ENCODE results near the gene ERRFI1. TPM values are rescaled to one million over a fixed set of nuclear protein-coding genes. Genes with fewer than 3 reads are reported as not detected.

ERRFI1 gene
- total and polyA plus RNA-seq, 2 experiments from 2014 or later, result 29.7 to 50.8 TPM

DNA sequence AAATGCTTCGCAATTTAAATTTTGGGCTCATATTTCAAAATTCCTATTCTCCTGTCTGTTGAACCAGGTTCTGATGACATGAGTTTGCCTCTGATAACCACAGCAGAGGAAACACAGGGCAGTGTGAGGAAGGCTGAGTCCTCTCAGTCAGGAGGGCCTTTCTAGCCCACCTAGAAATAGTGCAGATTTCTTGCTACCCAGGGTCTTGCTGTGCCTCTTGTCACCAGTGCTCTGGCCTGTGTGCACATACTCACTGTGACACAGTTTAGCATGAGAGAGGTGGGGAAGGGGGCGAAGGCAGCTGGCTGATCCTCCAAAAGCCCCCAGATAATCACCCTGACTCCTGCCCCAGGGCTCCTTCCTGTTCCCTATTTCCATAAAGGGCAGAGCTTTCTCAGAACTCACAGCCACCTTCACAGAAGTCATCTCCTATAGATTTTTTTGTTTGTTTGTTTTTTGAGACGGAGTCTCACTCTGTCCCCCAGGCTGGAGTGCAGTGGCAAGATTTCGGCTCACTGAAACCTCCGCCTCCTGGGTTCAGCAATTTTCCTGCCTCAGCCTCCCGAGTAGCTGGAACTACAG is 23.7 kb downstream of the ERRFI1 start:
- H3K36me3 ChIP-seq (ENCODE audit: low read depth), result no peaks in the 10 kb centered on the region
- DNase-seq, result no peak
- H3K9me3 ChIP-seq (ENCODE audit: low read depth), result no peaks in the 10 kb centered on the region
- H3F3A ChIP-seq (ENCODE audit: insufficient read depth), result peaks cover 46% of the 10 kb centered on the region
- in situ Hi-C loops (cut with MboI), result no loop called here
- no peaks in the 10 kb centered on the region for H4K20me1 ChIP-seq (ENCODE audit: insufficient read depth)
- no peak overlapping the region for H2AFZ ChIP-seq
- no peak overlapping the region for H3K9ac ChIP-seq
- H3K79me2 ChIP-seq (ENCODE audit: insufficient read depth), result no peaks in the 10 kb centered on the region
- no peak for TF ChIP-seq EZH2phosphoT487 (IDR thresholded peaks at IDR 0.05; ENCODE audit: insufficient read depth, low read depth)
- no peak for TF ChIP-seq EZH2 (IDR thresholded peaks at IDR 0.05; ENCODE audit: insufficient read depth, poor library complexity, severe bottlenecking)
- H3K9me2 ChIP-seq (ENCODE audit: insufficient read depth), result no peaks in the 10 kb centered on the region
- no peak overlapping the region for H3K4me3 ChIP-seq
- H3K27ac ChIP-seq, result no peak overlapping the region
- H3K4me2 ChIP-seq (ENCODE audit: unreplicated experiment), result no peak overlapping the region
- peaks cover 38% of the 10 kb centered on the region for H3K4me1 ChIP-seq (ENCODE audit: insufficient read depth)
- WGBS, 2 experiments (ENCODE audit: low coverage in 1 of 2, low lambda C conversion rate in 2 of 2, missing lambda C conversion rate in 2 of 2), result 86 to 92% methylated on average over 6 of the region's 6 CpGs
- no peaks in the 10 kb centered on the region for H3K27me3 ChIP-seq (replicated peaks; ENCODE audit: insufficient read depth)

DNA sequence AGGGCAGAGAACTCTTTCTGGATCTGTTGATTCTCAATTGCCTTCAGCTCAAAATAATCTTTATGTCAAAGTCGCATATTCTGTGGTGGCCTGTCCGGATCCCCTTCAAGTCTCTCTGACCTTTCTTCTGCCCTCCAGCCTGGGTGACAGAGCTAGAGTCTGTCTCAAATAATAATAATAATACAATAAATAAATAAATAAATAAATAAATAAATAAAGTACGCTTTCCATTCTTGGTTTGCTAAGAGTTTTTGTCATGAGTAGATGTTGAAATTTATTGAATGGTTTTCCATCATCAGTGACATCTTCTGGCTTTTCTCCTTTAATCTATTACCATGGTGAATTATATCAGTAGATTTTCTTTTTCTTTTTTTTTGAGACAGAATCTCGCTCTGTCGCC is 30.7 kb downstream of the ERRFI1 start:
- Histone ChIP-seq H3K9me2 (ENCODE audit: insufficient read depth) (no peaks in the 10 kb centered on the region), H3K36me3 (ENCODE audit: low read depth) (no peaks in the 10 kb centered on the region), H3F3A (ENCODE audit: insufficient read depth) (peaks cover 11% of the 10 kb centered on the region; the same call in 1 of the 2 replicates), H3K4me2 (ENCODE audit: unreplicated experiment) (no peak overlapping the region), H3K9me3 (ENCODE audit: low read depth) (no peaks in the 10 kb centered on the region), H3K79me2 (ENCODE audit: insufficient read depth) (no peaks in the 10 kb centered on the region), H2AFZ (no peak overlapping the region), H3K27ac (no peak overlapping the region), H3K27me3 (replicated peaks; ENCODE audit: insufficient read depth) (no peaks in the 10 kb centered on the region), H4K20me1 (ENCODE audit: insufficient read depth) (no peaks in the 10 kb centered on the region), H3K9ac (no peak overlapping the region), H3K4me1 (ENCODE audit: insufficient read depth) (peaks cover 8% of the 10 kb centered on the region), H3K4me3 (no peak overlapping the region)
- no peak for DNase-seq
- no peak for TF ChIP-seq EZH2phosphoT487 (IDR thresholded peaks at IDR 0.05; ENCODE audit: insufficient read depth, low read depth)
- TF ChIP-seq EZH2 (IDR thresholded peaks at IDR 0.05; ENCODE audit: insufficient read depth, poor library complexity, severe bottlenecking), result no peak
- 95 to 97% methylated on average over 5 of the region's 5 CpGs for WGBS, 2 experiments (ENCODE audit: low coverage in 1 of 2, low lambda C conversion rate in 2 of 2, missing lambda C conversion rate in 2 of 2)
- in situ Hi-C loops (cut with MboI), result no loop called here

DNA sequence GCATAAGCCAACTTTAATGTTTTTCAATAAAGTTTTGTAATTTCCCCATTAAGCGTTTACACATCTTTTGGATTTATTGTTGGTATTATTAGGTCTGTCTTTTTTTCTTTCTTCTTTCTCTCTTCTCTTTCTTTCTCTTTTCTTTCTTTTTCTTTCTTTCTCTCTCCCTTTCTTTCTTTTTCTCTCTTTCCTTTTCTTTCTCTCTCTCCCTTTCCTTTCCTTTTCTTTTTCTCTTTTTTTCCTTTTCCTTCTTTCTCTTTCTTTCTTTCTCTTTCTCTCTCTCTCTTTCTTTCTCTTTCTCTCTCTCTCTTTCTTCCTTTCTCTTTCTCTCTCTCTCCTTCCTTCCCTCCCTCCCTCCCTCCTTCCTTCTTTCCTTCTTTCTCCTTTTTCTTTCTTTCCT is 31.3 kb downstream of the ERRFI1 start:
- Histone ChIP-seq H3K4me1 (ENCODE audit: insufficient read depth) (peaks cover 8% of the 10 kb centered on the region), H3K9me2 (ENCODE audit: insufficient read depth) (no peaks in the 10 kb centered on the region), H3K4me3 (no peak overlapping the region), H3F3A (ENCODE audit: insufficient read depth) (peaks cover 11% of the 10 kb centered on the region; the same call in 1 of the 2 replicates), H3K36me3 (ENCODE audit: low read depth) (no peaks in the 10 kb centered on the region), H2AFZ (no peak overlapping the region), H3K9me3 (ENCODE audit: low read depth) (no peaks in the 10 kb centered on the region), H3K27me3 (replicated peaks; ENCODE audit: insufficient read depth) (no peaks in the 10 kb centered on the region), H3K9ac (no peak overlapping the region), H4K20me1 (ENCODE audit: insufficient read depth) (no peaks in the 10 kb centered on the region), H3K27ac (peak overlapping the region; percentile 43; the same call in 1 of the 2 replicates), H3K79me2 (ENCODE audit: insufficient read depth) (no peaks in the 10 kb centered on the region), H3K4me2 (ENCODE audit: unreplicated experiment) (no peak overlapping the region)
- WGBS, 2 experiments (ENCODE audit: low coverage in 1 of 2, low lambda C conversion rate in 2 of 2, missing lambda C conversion rate in 2 of 2), result 95 to 100% methylated on average over 1 of the region's 1 CpG
- TF ChIP-seq EZH2 (IDR thresholded peaks at IDR 0.05; ENCODE audit: insufficient read depth, poor library complexity, severe bottlenecking) (no peak), EZH2phosphoT487 (IDR thresholded peaks at IDR 0.05; ENCODE audit: insufficient read depth, low read depth) (no peak)
- no peak for DNase-seq
- in situ Hi-C loops (cut with MboI), result no loop called here

DNA sequence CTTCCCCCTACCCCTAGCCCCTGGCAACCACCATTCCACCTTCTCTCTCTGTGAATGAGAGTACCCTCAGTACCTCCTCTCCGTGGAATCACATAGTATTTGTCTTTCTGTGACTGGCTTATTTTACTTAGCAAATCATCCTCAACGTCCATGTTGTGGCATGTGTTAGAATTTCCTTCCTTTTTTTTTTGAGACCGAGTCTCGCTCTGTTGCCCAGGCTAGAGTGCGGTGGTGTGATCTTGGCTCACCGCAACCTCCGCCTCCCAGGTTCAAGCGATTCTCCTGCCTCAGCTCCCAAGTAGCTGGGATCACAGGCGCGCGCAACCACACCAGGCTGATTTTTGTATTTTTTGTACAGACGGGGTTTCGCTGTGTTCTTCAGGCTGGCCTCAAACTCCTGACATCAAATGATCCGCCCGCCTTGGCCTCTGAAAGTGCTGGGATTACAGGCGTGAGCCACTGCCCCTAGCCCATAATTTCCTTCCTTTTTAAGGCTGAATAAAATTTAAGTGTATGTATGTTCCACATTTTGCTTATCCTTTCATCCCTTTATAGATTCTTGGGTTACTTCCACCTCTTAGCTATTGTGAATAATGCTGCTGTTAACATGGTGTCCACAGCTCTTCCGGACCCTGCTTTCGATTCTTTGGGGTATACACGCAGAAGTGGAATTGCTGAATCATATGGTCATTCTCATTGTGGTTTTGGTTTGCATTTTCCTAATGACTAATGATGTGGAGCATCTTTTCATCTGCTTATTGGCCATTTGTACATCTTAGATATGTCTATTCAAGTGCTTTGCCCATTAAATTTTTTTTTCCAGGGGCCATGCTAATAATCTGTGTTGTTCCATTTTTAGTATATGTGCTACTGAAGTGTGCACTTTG is 32.3 kb downstream of the ERRFI1 start:
- peaks cover 11% of the 10 kb centered on the region for H3F3A ChIP-seq (ENCODE audit: insufficient read depth)
- 82 to 85% methylated on average over 19 of the region's 19 CpGs for WGBS, 2 experiments (ENCODE audit: low coverage in 1 of 2, low lambda C conversion rate in 2 of 2, missing lambda C conversion rate in 2 of 2)
- peak; percentile 73 for DNase-seq
- H3K9ac ChIP-seq, result no peak overlapping the region
- in situ Hi-C loops (cut with MboI), result no loop called here
- no peaks in the 10 kb centered on the region for H3K27me3 ChIP-seq (replicated peaks; ENCODE audit: insufficient read depth)
- H3K36me3 ChIP-seq (ENCODE audit: low read depth), result no peaks in the 10 kb centered on the region
- no peak overlapping the region for H2AFZ ChIP-seq
- H3K4me1 ChIP-seq (ENCODE audit: insufficient read depth), result peaks cover 8% of the 10 kb centered on the region
- H3K9me3 ChIP-seq (ENCODE audit: low read depth), result no peaks in the 10 kb centered on the region
- H4K20me1 ChIP-seq (ENCODE audit: insufficient read depth), result no peaks in the 10 kb centered on the region
- peak overlapping the region; percentile 16 for H3K4me2 ChIP-seq (ENCODE audit: unreplicated experiment)
- peak overlapping the region; percentile 43 for H3K27ac ChIP-seq
- H3K4me3 ChIP-seq, result no peak overlapping the region
- no peaks in the 10 kb centered on the region for H3K79me2 ChIP-seq (ENCODE audit: insufficient read depth)
- H3K9me2 ChIP-seq (ENCODE audit: insufficient read depth), result no peaks in the 10 kb centered on the region
- TF ChIP-seq EZH2phosphoT487 (IDR thresholded peaks at IDR 0.05; ENCODE audit: insufficient read depth, low read depth) (no peak), EZH2 (IDR thresholded peaks at IDR 0.05; ENCODE audit: insufficient read depth, poor library complexity, severe bottlenecking) (no peak)
